ENCODE data around the gene SHISA5. TPM values are rescaled to one million over a fixed set of nuclear protein-coding genes. Genes with fewer than 3 reads are reported as not detected.
"Not testable (repeated sequence)": the region's sequence is repeated elsewhere in the genome, so short reads cannot be mapped to it uniquely, and the experiment has no call there.

The SHISA5 gene
- total RNA-seq, 4 donors from 2014 or later: 98.2 to 191 (median 122) TPM

DNA sequence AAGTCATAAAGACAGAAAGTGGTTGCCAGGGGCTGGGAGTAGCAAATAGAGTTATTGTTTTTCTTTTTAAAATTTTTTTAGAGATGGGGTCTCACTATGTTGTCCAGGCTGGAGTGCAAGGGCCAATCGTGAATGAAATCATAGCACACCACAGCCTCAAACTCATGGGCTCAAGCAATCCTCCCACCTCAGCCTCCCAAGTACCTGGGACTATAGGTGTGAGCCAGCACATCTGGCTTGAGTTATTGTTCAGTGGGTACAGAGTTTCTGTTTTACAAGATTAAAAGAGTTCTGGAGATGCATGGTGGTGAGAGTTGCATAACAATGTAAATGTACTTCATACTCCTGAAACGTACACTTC lies 29.0 kb upstream of the SHISA5 start:
- WGBS, 2 donors (ENCODE audit: low coverage in 1 of 2): 80 to 100% methylated on average over 1 to 2 of the region's 2 CpGs
- Histone ChIP-seq H3K36me3 (peaks cover 0 to 59% of the 10 kb centered on the region in 2 donors), H3K4me3 (no peak overlapping the region), H3K4me1 (no peaks in the 10 kb centered on the region), H3K27ac (no peak overlapping the region), H3K27me3 (no peaks in the 10 kb centered on the region), H3K9me3 (no peaks in the 10 kb centered on the region)
- no peak for TF ChIP-seq POLR2AphosphoS5 (IDR thresholded peaks at IDR 0.05)
- TF ChIP-seq, protein P1, sequence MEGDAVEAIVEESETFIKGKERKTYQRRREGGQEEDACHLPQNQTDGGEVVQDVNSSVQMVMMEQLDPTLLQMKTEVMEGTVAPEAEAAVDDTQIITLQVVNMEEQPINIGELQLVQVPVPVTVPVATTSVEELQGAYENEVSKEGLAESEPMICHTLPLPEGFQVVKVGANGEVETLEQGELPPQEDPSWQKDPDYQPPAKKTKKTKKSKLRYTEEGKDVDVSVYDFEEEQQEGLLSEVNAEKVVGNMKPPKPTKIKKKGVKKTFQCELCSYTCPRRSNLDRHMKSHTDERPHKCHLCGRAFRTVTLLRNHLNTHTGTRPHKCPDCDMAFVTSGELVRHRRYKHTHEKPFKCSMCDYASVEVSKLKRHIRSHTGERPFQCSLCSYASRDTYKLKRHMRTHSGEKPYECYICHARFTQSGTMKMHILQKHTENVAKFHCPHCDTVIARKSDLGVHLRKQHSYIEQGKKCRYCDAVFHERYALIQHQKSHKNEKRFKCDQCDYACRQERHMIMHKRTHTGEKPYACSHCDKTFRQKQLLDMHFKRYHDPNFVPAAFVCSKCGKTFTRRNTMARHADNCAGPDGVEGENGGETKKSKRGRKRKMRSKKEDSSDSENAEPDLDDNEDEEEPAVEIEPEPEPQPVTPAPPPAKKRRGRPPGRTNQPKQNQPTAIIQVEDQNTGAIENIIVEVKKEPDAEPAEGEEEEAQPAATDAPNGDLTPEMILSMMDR (IDR thresholded peaks at IDR 0.05): no peak
- no peak for TF ChIP-seq POLR2A (IDR thresholded peaks at IDR 0.05)
- TF ChIP-seq EP300 (IDR thresholded peaks at IDR 0.05): no peak
- ATAC-seq: no peak

DNA sequence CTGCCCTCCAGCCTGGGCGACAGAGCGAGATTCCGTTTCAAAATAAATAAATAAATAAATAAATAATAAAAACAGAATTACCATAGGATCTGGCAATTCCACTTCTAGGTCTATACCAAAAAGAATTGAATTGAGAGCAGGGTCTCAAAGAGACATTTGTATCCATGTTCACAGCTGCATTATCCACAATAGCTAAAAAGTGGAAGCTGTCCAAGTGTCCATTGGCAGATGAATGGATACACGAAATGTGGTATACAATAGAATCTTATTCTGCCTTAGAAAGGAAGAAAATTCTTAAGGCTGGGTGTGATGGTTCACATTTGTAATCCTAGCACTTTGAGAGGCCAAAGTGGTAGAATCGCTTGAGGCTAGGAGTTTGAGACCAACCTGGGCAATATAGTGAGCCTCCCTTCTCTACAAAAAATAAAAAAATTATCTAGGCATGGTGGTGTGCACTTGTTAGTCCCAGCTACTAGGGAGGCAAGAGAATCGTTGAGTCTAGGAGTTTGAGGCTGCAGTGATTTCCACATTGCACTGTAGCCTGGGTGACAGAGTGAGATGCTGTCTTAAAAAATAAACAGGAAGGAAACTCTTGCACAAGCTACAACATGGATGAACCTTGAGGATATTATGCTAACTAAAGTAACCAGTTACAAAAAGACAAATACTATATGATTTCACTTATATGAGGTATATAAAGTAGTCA lies 28.4 kb upstream of the SHISA5 start:
- Histone ChIP-seq H3K4me1 (no peaks in the 10 kb centered on the region), H3K27ac (no peak overlapping the region), H3K4me3 (no peak overlapping the region), H3K9me3 (no peaks in the 10 kb centered on the region), H3K27me3 (no peaks in the 10 kb centered on the region), H3K36me3 (peaks cover 0 to 56% of the 10 kb centered on the region in 2 donors)
- 80 to 81% methylated on average over 6 of the region's 6 CpGs for WGBS, 2 donors (ENCODE audit: low coverage in 1 of 2)
- TF ChIP-seq POLR2A (IDR thresholded peaks at IDR 0.05) (no peak), POLR2AphosphoS5 (IDR thresholded peaks at IDR 0.05) (no peak), EP300 (IDR thresholded peaks at IDR 0.05) (no peak)
- TF ChIP-seq, protein P1 (IDR thresholded peaks at IDR 0.05): no peak
- ATAC-seq: no peak

DNA sequence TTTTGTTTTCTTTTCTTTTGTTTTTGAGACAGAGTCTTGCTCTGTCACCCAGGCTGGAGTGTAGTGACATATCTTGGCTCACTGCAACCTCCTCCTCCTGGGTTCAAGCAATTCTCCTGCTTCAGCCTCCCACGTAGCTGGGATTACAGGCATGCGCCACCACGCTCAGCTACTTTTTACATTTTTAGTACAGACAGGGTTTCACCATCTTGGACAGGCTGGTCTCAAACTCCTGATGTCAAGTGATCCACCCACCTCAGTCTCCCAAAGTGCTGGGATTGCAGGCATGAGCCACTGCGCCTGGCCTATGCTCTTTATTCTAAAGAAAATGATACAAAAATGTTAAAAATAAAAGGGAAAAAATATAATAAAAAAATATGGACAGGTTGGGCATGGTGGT lies 26.7 kb upstream of the SHISA5 start:
- H3K4me3 ChIP-seq: not testable (repeated sequence)

DNA sequence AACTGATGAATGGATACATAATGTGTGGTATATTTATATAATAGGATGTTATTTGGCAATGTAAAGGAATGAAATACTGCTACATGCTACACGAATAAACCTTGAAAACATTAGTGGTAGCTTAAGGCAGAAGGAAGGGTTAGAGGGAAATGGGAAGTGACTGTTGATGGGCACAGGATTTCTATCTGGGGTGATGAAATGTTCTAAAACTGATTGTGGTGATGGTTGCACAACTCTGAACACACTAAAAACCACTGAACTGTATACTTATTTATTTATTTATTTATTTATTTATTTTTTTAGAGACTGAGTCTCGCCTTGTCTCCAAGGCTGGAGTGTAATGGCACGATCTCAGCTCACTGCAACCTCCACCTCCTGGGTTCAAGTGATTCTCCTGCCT lies 24.8 kb upstream of the SHISA5 start:
- TF ChIP-seq EP300 (IDR thresholded peaks at IDR 0.05) (no peak), POLR2A (IDR thresholded peaks at IDR 0.05) (no peak), POLR2AphosphoS5 (IDR thresholded peaks at IDR 0.05) (no peak)
- TF ChIP-seq, protein P1 (IDR thresholded peaks at IDR 0.05): no peak
- no peaks in the 10 kb centered on the region for H3K27me3 ChIP-seq
- no peak overlapping the region for H3K27ac ChIP-seq
- WGBS, 2 donors (ENCODE audit: low coverage in 1 of 2): 85 to 87% methylated on average over 3 of the region's 3 CpGs
- H3K9me3 ChIP-seq: no peaks in the 10 kb centered on the region
- no peak overlapping the region for H3K4me3 ChIP-seq
- no peak for ATAC-seq
- H3K36me3 ChIP-seq: peaks cover 0 to 42% of the 10 kb centered on the region in 2 donors
- no peaks in the 10 kb centered on the region for H3K4me1 ChIP-seq

More for the DNA sequence above, 26.7 kb upstream of the SHISA5 start:
- peaks cover 0 to 52% of the 10 kb centered on the region in 2 donors for H3K36me3 ChIP-seq
- not testable (repeated sequence) for H3K9me3 ChIP-seq, H3K27me3 ChIP-seq, ATAC-seq, H3K4me1 ChIP-seq, H3K27ac ChIP-seq
- WGBS, 2 donors (ENCODE audit: low coverage in 1 of 2): 78 to 100% methylated on average over 4 of the region's 4 CpGs

DNA sequence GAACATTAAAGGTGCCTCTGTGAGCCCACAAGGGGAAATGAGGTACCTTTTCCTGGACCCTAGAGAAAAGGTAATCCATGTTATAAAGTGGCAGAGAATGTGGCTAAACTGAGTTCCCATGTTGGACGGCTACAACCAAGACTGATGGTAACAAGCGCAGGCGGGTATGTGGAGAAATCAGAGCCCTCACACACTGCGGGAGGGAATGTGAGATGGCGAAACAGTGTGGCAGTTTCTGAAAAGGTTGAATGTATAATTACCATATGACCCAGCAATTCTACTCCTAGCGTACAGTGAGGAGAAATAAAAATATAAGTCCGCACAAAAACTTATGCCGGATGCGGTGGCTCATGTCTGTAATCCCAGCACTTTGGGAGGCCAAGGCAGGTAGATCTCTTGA lies 24.1 kb upstream of the SHISA5 start:
- no peak for ATAC-seq
- Histone ChIP-seq H3K4me1 (no peaks in the 10 kb centered on the region), H3K4me3 (no peak overlapping the region), H3K27ac (no peak overlapping the region), H3K9me3 (no peaks in the 10 kb centered on the region), H3K27me3 (no peaks in the 10 kb centered on the region), H3K36me3 (peaks cover 0 to 41% of the 10 kb centered on the region in 2 donors)
- TF ChIP-seq EP300 (IDR thresholded peaks at IDR 0.05) (no peak), POLR2A (IDR thresholded peaks at IDR 0.05) (no peak), POLR2AphosphoS5 (IDR thresholded peaks at IDR 0.05) (no peak)
- 90 to 95% methylated on average over 8 to 9 of the region's 9 CpGs for WGBS, 2 donors (ENCODE audit: low coverage in 1 of 2)

DNA sequence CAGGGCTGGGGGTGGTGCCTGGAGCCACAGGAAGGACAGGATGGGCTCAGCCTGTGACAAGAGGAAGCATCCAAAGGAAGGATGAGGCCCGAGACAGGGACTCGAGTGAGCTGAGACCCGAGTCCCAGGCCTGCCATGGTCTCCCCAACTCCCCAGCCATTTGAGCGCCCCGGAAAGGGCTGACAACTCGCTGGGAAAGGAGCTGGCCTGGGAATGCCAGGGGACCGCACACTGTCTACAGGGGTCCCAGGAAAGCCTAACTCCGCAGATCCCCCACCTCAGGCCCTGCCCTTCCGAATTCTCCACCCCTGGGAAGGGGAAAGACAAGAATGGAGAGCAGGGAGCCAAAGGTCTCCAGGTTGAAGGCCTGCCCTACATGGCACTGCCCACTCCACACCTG lies 21.0 kb upstream of the SHISA5 start:
- no peaks in the 10 kb centered on the region for H3K27me3 ChIP-seq
- H3K9me3 ChIP-seq: no peaks in the 10 kb centered on the region
- H3K36me3 ChIP-seq: peaks cover 0 to 57% of the 10 kb centered on the region in 2 donors
- ATAC-seq: no peak
- WGBS, 2 donors (ENCODE audit: low coverage in 1 of 2): 90% methylated on average over 4 of the region's 9 CpGs; no CpG with 5 or more reads in 1 of the 2 donors
- TF ChIP-seq EP300 (IDR thresholded peaks at IDR 0.05): no peak
- TF ChIP-seq POLR2A (IDR thresholded peaks at IDR 0.05): no peak
- TF ChIP-seq, protein P1 (IDR thresholded peaks at IDR 0.05): no peak
- TF ChIP-seq POLR2AphosphoS5 (IDR thresholded peaks at IDR 0.05): no peak
- no peak overlapping the region for H3K27ac ChIP-seq
- H3K4me3 ChIP-seq: no peak overlapping the region
- H3K4me1 ChIP-seq: no peaks in the 10 kb centered on the region
